Endothelial cell of umbilical vein (primary cell): ENCODE results near the gene DEF6.
"Not testable (repeated sequence)": the region's sequence is repeated elsewhere in the genome, so short reads cannot be mapped to it uniquely, and the experiment has no call there.

Experiments
- CTCF ChIP-seq, 2 donors: IDR thresholded peaks; 1 replicate in 1 of 2; 2 replicates in 1 of 2; pipeline ENCODE4 v1.5.1; 2011; ENCODE audit warnings: low read length in 2 of 2, mild to moderate bottlenecking in 2 of 2, moderate library complexity in 2 of 2, control low read depth in 1 of 2, inconsistent platforms in 1 of 2, low read depth in 1 of 2; ENCODE audit not compliant: insufficient read depth in 1 of 2; ENCODE audit errors: extremely low read depth in 1 of 2
- EZH2 ChIP-seq: IDR thresholded peaks from 2 replicates; pipeline ENCODE4 v1.6.1; 2012; ENCODE audit warnings: borderline replicate concordance, low read depth, mild to moderate bottlenecking, moderate library complexity, low read length, inconsistent platforms; ENCODE audit not compliant: severe bottlenecking
- FOS ChIP-seq: IDR thresholded peaks from 2 replicates; pipeline ENCODE4 v1.6.1; 2011; ENCODE audit warnings: mild to moderate bottlenecking, low read length, moderate library complexity, borderline replicate concordance; ENCODE audit not compliant: insufficient read depth
- JUN ChIP-seq: IDR thresholded peaks from 2 replicates; pipeline ENCODE4 v1.6.1; 2011; ENCODE audit warnings: borderline replicate concordance, low read depth; ENCODE audit not compliant: insufficient read length, insufficient read depth
- MYC ChIP-seq: IDR thresholded peaks from one replicate; pipeline ENCODE4 v1.6.1; 2011; ENCODE audit warnings: mild to moderate bottlenecking, low read depth, low read length
- POLR2A ChIP-seq: IDR thresholded peaks from 2 replicates; pipeline ENCODE4 v1.6.1; 2012; ENCODE audit warnings: low read depth, mild to moderate bottlenecking, control low read depth, low read length
- POLR2AphosphoS5 ChIP-seq: IDR thresholded peaks from 2 replicates; pipeline ENCODE4 v1.6.1; 2012; ENCODE audit warnings: low read depth, mild to moderate bottlenecking, control low read depth, low read length, moderate library complexity; ENCODE audit not compliant: insufficient read depth
- TF ChIP-seq, protein P1 (sequence below): IDR thresholded peaks from 2 replicates; pipeline ENCODE4 v1.6.1; 2011; ENCODE audit not compliant: insufficient read depth, insufficient read length

- not testable (repeated sequence) for TF ChIP-seq CTCF (IDR thresholded peaks at IDR 0.05; ENCODE audit: extremely low read depth in 1 of 2, insufficient read depth in 1 of 2, low read depth in 1 of 2, low read length in 2 of 2); POLR2AphosphoS5; POLR2A; EZH2; JUN; FOS; MYC
- TF ChIP-seq, protein P1, sequence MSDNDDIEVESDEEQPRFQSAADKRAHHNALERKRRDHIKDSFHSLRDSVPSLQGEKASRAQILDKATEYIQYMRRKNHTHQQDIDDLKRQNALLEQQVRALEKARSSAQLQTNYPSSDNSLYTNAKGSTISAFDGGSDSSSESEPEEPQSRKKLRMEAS = not testable (repeated sequence)
Measured at GRCh38 chr6:35332074-35332887, 34.7 kb downstream of the DEF6 start.
